GM12878 (cell line): ENCODE results near the gene IMMP2L. TPM values are rescaled to one million over a fixed set of nuclear protein-coding genes. Genes with fewer than 3 reads are reported as not detected.

Experiments
- ATAC-seq: fragments of 200-7000 bp; cut with Tn5 transposase; 3 replicates; pipeline ENCODE4 v1.9.1; 2020; ENCODE audit warnings: mild to moderate bottlenecking, moderate library complexity
- BruUV-seq: library from RNA; stranded (reverse); fragments of 400-500 nt; replicated peaks from 2 replicates; lab custom pipeline; 2021; lab: Mats Ljungman, UMichigan
- CTCF ChIA-PET: fragments of 300-600 bp; sonication (Branson Sonifier 250); formaldehyde crosslinking; extraction: SDS; loops from one replicate; lab custom pipeline; 2021; ENCODE audit warnings: inconsistent platforms; lab: Yijun Ruan, JAX
- POLR2A ChIA-PET: fragments of 350-600 bp; formaldehyde crosslinking; extraction: SDS; loops from one replicate; lab custom pipeline; 2021; ENCODE audit warnings: inconsistent platforms; lab: Charles Lee
- RAD21 ChIA-PET: fragments of 300-600 bp; sonication (Branson Sonifier 250); formaldehyde crosslinking; loops from one replicate; lab custom pipeline; 2023; ENCODE audit warnings: antibody characterized with exemption; ENCODE audit not compliant: unreplicated experiment; lab: Charles Lee
- SMC1A ChIA-PET: fragments of 300-600 bp; sonication (Branson Sonifier 250); formaldehyde crosslinking; loops from one replicate; lab custom pipeline; 2023; ENCODE audit not compliant: unreplicated experiment, uncharacterized antibody; lab: Charles Lee
- DNase-seq: peaks from one replicate; pipeline ENCODE4 v3.0.0-alpha.2; 2011; ENCODE audit warnings: low read depth, low spot score
- FAIRE-seq: peaks from 3 replicates; lab custom pipeline; 2011; peaks lifted over from hg19 to GRCh38; lab: Jason Lieb, UNC
- H2AFZ ChIP-seq: 2 replicates; pipeline ENCODE4 v1.6.0; 2011; ENCODE audit warnings: low read depth, low read length, control low read depth; ENCODE audit not compliant: control insufficient read depth
- H3K27ac ChIP-seq: 2 replicates; pipeline ENCODE4 v1.5.1; 2011; ENCODE audit warnings: control low read depth; ENCODE audit not compliant: control insufficient read depth, insufficient read depth
- H3K27me3 ChIP-seq, 2 experiments: replicated peaks in 1 of 2; 2 replicates each; pipeline versions ENCODE4 v1.6.0 to v1.6.1; 2011; ENCODE audit warnings: low read length in 1 of 2; ENCODE audit not compliant: control insufficient read depth in 2 of 2, insufficient read depth in 2 of 2
- H3K36me3 ChIP-seq, 2 experiments: 2 replicates each; pipeline ENCODE4 v1.5.1; 2011; ENCODE audit warnings: low read length in 1 of 2; ENCODE audit not compliant: control insufficient read depth in 2 of 2, insufficient read depth in 2 of 2
- H3K4me1 ChIP-seq: 2 replicates; pipeline ENCODE4 v1.6.1; 2011; ENCODE audit warnings: mild to moderate bottlenecking, low read length, moderate library complexity, mixed read lengths; ENCODE audit not compliant: control insufficient read depth, insufficient read depth
- H3K4me2 ChIP-seq: 2 replicates; pipeline ENCODE4 v1.6.0; 2011; ENCODE audit warnings: control low read depth; ENCODE audit not compliant: control insufficient read depth, insufficient read depth
- H3K4me3 ChIP-seq: fragments of 200-600 bp; sonication (generic); 2 replicates; pipeline ENCODE4 v1.5.1; 2016
- H3K79me2 ChIP-seq: 2 replicates; pipeline ENCODE4 v1.6.0; 2011; ENCODE audit warnings: low read length; ENCODE audit not compliant: control insufficient read depth, insufficient read depth
- H3K9ac ChIP-seq: 2 replicates; pipeline ENCODE4 v1.8.0; 2011; ENCODE audit warnings: low read length, control low read depth, mixed read lengths; ENCODE audit not compliant: control insufficient read depth, insufficient read depth
- H3K9me3 ChIP-seq: replicated peaks from 3 replicates; pipeline ENCODE4 v1.5.1; 2011; ENCODE audit warnings: mild to moderate bottlenecking, low read length; ENCODE audit not compliant: control insufficient read depth, insufficient read depth
- H4K20me1 ChIP-seq: 2 replicates; pipeline ENCODE4 v1.6.0; 2011; ENCODE audit not compliant: control insufficient read depth, insufficient read depth
- ATF2 ChIP-seq: IDR thresholded peaks from 2 replicates; pipeline ENCODE4 v1.6.1; 2012; ENCODE audit warnings: low read length, inconsistent platforms
- BCL11A ChIP-seq: IDR thresholded peaks from 2 replicates; pipeline ENCODE4 v1.6.1; 2011; ENCODE audit warnings: low read depth, low read length
- EZH2 ChIP-seq: IDR thresholded peaks from 2 replicates; pipeline ENCODE4 v1.6.1; 2012; ENCODE audit warnings: low read depth, mild to moderate bottlenecking, control low read depth, inconsistent platforms, low read length, borderline replicate concordance; ENCODE audit not compliant: control insufficient read depth
- IKZF2 ChIP-seq, 2 experiments: fragments of 450-650 bp; IDR thresholded peaks; 2 replicates each; pipeline ENCODE4 v1.6.1; 2017; ENCODE audit warnings: mild to moderate bottlenecking in 2 of 2, moderate library complexity in 2 of 2
- MTA2 ChIP-seq: fragments of 450-650 bp; IDR thresholded peaks from 2 replicates; pipeline ENCODE4 v1.6.1; 2016; ENCODE audit warnings: low read depth, mild to moderate bottlenecking, moderate library complexity
- MYB ChIP-seq: fragments of 150-350 bp; IDR thresholded peaks from 2 replicates; pipeline ENCODE4 v1.6.1; 2014; ENCODE audit warnings: mild to moderate bottlenecking, low read depth, low read length, borderline replicate concordance
- MYC ChIP-seq: IDR thresholded peaks from 2 replicates; pipeline ENCODE4 v1.6.1; 2011; ENCODE audit warnings: mild to moderate bottlenecking, low read length, moderate library complexity, inconsistent platforms; ENCODE audit not compliant: insufficient read depth, insufficient replicate concordance, insufficient read length, severe bottlenecking
- NFYA ChIP-seq: IDR thresholded peaks from 2 replicates; pipeline ENCODE4 v1.6.1; 2011; ENCODE audit warnings: low read depth, mild to moderate bottlenecking, low read length, improper control_type of control experiment, borderline replicate concordance
- POLR2AphosphoS5 ChIP-seq: IDR thresholded peaks from 2 replicates; pipeline ENCODE4 v1.6.1; 2011; ENCODE audit warnings: mild to moderate bottlenecking, low read length, inconsistent platforms
- SIX5 ChIP-seq: IDR thresholded peaks from 2 replicates; pipeline ENCODE4 v1.6.1; 2011; ENCODE audit warnings: mild to moderate bottlenecking, low read depth, low read length, moderate library complexity; ENCODE audit not compliant: severe bottlenecking
- SMAD1 ChIP-seq: fragments of 450-650 bp; IDR thresholded peaks from 2 replicates; pipeline ENCODE4 v1.6.1; 2018; ENCODE audit warnings: mild to moderate bottlenecking, low read depth; ENCODE audit not compliant: partially characterized antibody
- STAT1 ChIP-seq: fragments of 450-650 bp; conservative IDR thresholded peaks from 2 replicates; pipeline ENCODE4 v1.6.1; 2014; ENCODE audit warnings: antibody characterized with exemption, mild to moderate bottlenecking
- ZBTB40 ChIP-seq: fragments of 450-650 bp; IDR thresholded peaks from 2 replicates; pipeline ENCODE4 v1.6.1; 2016; ENCODE audit warnings: mild to moderate bottlenecking, moderate library complexity, borderline replicate concordance
- ZNF274 ChIP-seq: IDR thresholded peaks from one replicate; pipeline ENCODE4 v1.8.0; 2011; ENCODE audit not compliant: insufficient read length, insufficient read depth
- WGBS: methylation state at CpG from one replicate; pipeline ENCODE4 v1.1.6; 2016; ENCODE audit warnings: low lambda C conversion rate; ENCODE audit not compliant: insufficient replicate concordance, insufficient coverage; ENCODE audit errors: missing lambda C conversion rate; 5-methylcytosine and 5-hydroxymethylcytosine counted together
- in situ Hi-C: fragments of 300-500 bp; cut with MboI; formaldehyde crosslinking; loops from 9 replicates; pipeline ENCODE4 v1.14.3; 2018; ENCODE audit warnings: mixed read lengths
- intact Hi-C: fragments of 100-400 bp; cut with micrococcal nuclease; formaldehyde crosslinking; loops from one replicate; pipeline ENCODE4 v1.14.2; 2022; ENCODE audit not compliant: unreplicated experiment
- polyA plus RNA-seq, 11 experiments: library from polyadenylated mRNA; depleted of rRNA in 4 of 11; unstranded in 6 of 11; stranded (reverse) in 5 of 11; fragments of >200 nt; fragmentation: Nextera tagmentation in 4 of 11; fragmentation: Illumina TruSeq in 1 of 11; extraction: Ambion mirVana in 4 of 11; extraction: Trizol in 1 of 11; gene quantifications; 1 replicate in 1 of 11; 2 replicates in 10 of 11; pipeline versions ENCODE4 v1.2.1 to v1.2.3, GENCODE V29; 2011 to 2016; ENCODE audit warnings: inconsistent platforms in 2 of 11, missing spikeins in 2 of 11, low read depth in 1 of 11
- total RNA-seq, 4 experiments: library from RNA; depleted of rRNA in 3 of 4; stranded (reverse); fragments of >200 nt in 3 of 4; fragmentation: Illumina TruSeq in 1 of 4; extraction: Trizol in 1 of 4; gene quantifications; 2 replicates each; pipeline versions ENCODE4 v1.2.1 to v1.2.3, GENCODE V29; 2013 to 2021

IMMP2L gene
- total and polyA plus RNA-seq, 10 of the 15 experiments (the other 5 are each of a cell fraction or from before 2014, with no cell fraction given): 12.6 to 46.3 (median 19.6) TPM

GRCh38 chr7:110877016-110877415 is 685.3 kb downstream of the IMMP2L start (continued):
- no peak for TF ChIP-seq POLR2AphosphoS5
- TF ChIP-seq MYB: no peak
- TF ChIP-seq SMAD1: no peak
- no peak for TF ChIP-seq ZNF274
- no peak for TF ChIP-seq NFYA
- no peak for TF ChIP-seq IKZF2 (IDR thresholded peaks at IDR 0.05)

GRCh38 chr7:110875346-110875745 is 686.9 kb downstream of the IMMP2L start:
- Histone ChIP-seq H3K4me3 (no peak overlapping the region), H3K79me2 (no peaks in the 10 kb centered on the region), H3K36me3 (no peaks in the 10 kb centered on the region), H3K4me1 (no peaks in the 10 kb centered on the region), H3K9me3 (no peaks in the 10 kb centered on the region), H3K9ac (no peak overlapping the region), H2AFZ (no peak overlapping the region), H4K20me1 (no peaks in the 10 kb centered on the region)
- BruUV-seq: no TSS peak
- RAD21 ChIA-PET: no interaction called here
- ATAC-seq: no peak
- SMC1A ChIA-PET: no interaction called here
- POLR2A ChIA-PET: no interaction called here
- no peak for TF ChIP-seq ATF2
- TF ChIP-seq SIX5: no peak
- no peak for TF ChIP-seq STAT1
- TF ChIP-seq MTA2: no peak
- no peak for TF ChIP-seq EZH2
- no peak for TF ChIP-seq ZBTB40
- no peak for TF ChIP-seq BCL11A
- no peak for TF ChIP-seq MYC
- TF ChIP-seq, all 136 proteins: peak for 0
- no peak for FAIRE-seq
- Histone ChIP-seq H3K27ac (no peak overlapping the region), H3K4me2 (no peak overlapping the region), H3K27me3 (no peaks in the 10 kb centered on the region)
- in situ Hi-C loops: no loop called here
- intact Hi-C loops: no loop called here
- CTCF ChIA-PET: no interaction called here
- WGBS: 42% methylated on average over 1 of the region's 1 CpG
- no peak for DNase-seq
